ENCODE data around the gene TFDP1. TPM values are rescaled to one million over a fixed set of nuclear protein-coding genes. Genes with fewer than 3 reads are reported as not detected.

Gene TFDP1
- total and polyA plus RNA-seq, 10 donors = 21.7 to 91.7 (median 51.7) TPM

DNA sequence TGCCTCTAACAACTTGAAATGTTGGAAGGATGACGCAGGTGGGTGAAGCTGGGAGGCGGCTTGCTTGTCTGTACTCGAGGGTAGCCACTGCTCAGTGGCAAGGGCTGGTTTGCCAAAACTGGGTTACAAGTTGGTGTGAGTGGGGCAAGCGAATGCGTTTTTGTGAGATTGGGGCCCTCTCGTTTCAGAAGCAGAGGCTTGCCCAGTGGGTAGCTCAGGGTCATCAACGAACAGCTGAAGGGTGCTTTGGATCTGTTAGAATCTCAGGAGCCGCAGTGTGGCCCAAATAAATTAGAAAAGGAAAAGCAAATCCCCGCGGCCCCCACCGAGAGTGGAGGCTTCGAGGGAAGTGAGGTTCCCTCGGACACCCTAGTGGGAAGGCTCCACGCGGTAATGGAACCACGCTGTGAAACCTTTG lies 66.2 kb downstream of the TFDP1 start:
- no peak overlapping the region for H3K4me3 ChIP-seq
- no peaks in the 10 kb centered on the region for H3K9me3 ChIP-seq
- intact Hi-C loops (cut with DNase I; ENCODE audit: low total_unique reads) = no loop called here
- no peaks in the 10 kb centered on the region for H3K27me3 ChIP-seq (replicated peaks in 1 of 7)
- DNase-seq = peak; percentile 18
- TF ChIP-seq POLR2A (IDR thresholded peaks at IDR 0.05) = no peak
- TF ChIP-seq, protein P1, sequence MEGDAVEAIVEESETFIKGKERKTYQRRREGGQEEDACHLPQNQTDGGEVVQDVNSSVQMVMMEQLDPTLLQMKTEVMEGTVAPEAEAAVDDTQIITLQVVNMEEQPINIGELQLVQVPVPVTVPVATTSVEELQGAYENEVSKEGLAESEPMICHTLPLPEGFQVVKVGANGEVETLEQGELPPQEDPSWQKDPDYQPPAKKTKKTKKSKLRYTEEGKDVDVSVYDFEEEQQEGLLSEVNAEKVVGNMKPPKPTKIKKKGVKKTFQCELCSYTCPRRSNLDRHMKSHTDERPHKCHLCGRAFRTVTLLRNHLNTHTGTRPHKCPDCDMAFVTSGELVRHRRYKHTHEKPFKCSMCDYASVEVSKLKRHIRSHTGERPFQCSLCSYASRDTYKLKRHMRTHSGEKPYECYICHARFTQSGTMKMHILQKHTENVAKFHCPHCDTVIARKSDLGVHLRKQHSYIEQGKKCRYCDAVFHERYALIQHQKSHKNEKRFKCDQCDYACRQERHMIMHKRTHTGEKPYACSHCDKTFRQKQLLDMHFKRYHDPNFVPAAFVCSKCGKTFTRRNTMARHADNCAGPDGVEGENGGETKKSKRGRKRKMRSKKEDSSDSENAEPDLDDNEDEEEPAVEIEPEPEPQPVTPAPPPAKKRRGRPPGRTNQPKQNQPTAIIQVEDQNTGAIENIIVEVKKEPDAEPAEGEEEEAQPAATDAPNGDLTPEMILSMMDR (IDR thresholded peaks at IDR 0.05 in 8 of 11, conservative IDR thresholded peaks at IDR 0.05 in 3 of 11) = no peak
- TF ChIP-seq POLR2AphosphoS5 (IDR thresholded peaks at IDR 0.05) = no peak
- 91 to 95% (median 94%) methylated on average over 16 of the region's 16 CpGs for WGBS, 5 donors
- H3K36me3 ChIP-seq = no peaks in the 10 kb centered on the region
- H3K27ac ChIP-seq = no peak overlapping the region
- H3K4me1 ChIP-seq = peaks cover 4 to 50% (median 21%) of the 10 kb centered on the region in 6 donors

DNA sequence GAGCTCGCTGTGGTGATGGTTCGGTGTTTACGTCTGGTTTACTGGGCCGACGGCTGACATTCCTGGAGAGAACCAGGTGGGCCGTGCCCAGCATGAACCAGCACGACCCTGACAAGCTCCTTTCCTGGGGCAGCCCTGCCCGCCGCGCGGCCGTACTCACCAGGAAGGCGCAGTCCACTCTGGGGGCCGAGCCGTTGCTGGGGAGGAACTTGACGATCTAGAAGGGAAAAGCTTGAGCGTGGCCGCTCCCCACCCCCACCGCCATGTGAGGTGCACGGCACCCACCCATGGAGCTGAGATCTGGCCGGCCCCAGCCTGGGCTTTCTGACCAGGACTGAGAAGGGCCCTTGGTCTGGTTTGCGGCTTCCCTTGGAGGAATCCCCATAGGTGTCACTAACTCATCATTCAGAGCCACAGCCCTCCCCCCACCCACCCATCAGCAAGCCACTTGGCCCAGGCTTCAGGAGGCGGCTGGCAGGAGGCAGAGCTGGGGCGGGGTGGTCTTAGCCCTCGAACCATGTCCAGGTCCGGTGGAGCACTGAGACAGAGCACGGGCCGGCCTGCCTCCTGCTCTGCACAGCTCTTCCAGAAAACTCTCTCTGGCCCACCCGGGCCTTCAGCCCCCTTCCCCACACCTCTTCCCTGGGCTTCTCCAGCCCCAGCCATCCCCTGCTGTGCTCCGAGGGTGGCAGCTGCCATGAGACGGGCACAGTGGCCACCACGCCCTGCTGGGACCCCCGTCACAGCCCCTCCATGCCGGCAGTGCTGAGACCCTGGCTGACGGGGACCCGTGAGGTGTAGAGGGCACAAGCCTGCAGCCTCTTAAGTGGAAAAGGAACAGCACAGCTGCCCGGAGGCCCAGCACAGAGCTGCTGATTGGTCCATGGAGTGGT lies 67.2 kb downstream of the TFDP1 start:
- Histone ChIP-seq H3K27me3 (replicated peaks in 1 of 7) (no peaks in the 10 kb centered on the region), H3K4me3 (no peak overlapping the region), H3K27ac (no peak overlapping the region), H3K4me1 (peaks cover 4 to 40% (median 16%) of the 10 kb centered on the region in 6 donors), H3K9me3 (no peaks in the 10 kb centered on the region), H3K36me3 (no peaks in the 10 kb centered on the region)
- WGBS, 5 donors = 93 to 96% (median 95%) methylated on average over 27 to 37 of the region's 37 CpGs
- TF ChIP-seq POLR2AphosphoS5 (IDR thresholded peaks at IDR 0.05) (no peak), POLR2A (IDR thresholded peaks at IDR 0.05) (no peak)
- TF ChIP-seq, protein P1 (IDR thresholded peaks at IDR 0.05 in 8 of 11, conservative IDR thresholded peaks at IDR 0.05 in 3 of 11) = no peak
- peak; percentile 70 for DNase-seq
- intact Hi-C loops (cut with DNase I; ENCODE audit: low total_unique reads) = no loop called here

DNA sequence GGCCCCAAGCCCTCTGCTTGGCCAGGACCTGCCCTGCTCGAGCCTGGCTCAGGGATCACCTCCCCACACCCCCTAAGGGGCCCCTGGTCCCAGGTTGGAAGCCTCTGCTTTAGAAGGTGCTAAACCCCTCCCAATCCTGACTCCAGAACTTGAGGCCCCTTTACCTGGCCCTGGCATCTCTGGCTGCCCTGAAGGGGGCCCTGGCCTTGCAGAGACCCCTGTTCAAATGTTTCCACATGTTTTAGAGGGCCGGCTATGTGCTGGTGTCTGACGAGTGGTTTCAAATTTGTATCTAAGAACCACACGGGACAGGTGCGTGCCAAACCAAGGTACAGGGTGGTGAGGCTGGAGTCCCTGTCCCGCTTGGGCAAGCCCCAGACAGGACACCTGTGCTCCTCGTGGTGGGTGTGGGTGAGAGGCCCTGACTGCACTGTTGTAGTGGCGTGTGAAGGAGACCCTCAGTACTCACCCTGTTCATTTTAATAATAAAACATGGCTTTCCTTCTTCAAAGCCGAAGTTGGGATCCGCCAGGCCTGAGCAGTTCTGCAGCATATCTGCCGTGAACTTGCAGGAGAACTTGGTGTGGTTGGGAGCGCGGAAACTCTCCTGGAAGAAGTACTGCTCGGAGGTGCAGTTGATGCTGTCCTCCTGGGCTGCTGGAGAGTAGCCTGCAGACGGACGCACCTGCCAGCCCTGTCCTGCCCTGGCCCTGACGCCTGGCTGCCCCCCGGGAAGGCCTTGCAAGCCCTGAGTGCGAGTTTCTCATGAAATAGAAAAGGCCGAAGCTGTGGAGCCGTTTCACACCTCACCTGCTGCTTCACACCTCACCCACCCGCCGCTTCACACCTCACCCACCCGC lies 68.1 kb downstream of the TFDP1 start:
- intact Hi-C loops (cut with DNase I; ENCODE audit: low total_unique reads) = no loop called here
- 85 to 91% (median 86%) methylated on average over 24 of the region's 24 CpGs for WGBS, 5 donors
- peak; percentile 64 for DNase-seq

More for the DNA sequence above, 68.1 kb downstream of the TFDP1 start:
- Histone ChIP-seq H3K27ac (no peak overlapping the region), H3K4me3 (no peak overlapping the region), H3K36me3 (no peaks in the 10 kb centered on the region), H3K9me3 (no peaks in the 10 kb centered on the region), H3K4me1 (peaks cover 0 to 31% (median 9%) of the 10 kb centered on the region in 6 donors), H3K27me3 (replicated peaks in 1 of 7) (peaks cover 0 to 6% (median 0%) of the 10 kb centered on the region in 7 donors)
- no peak for TF ChIP-seq POLR2AphosphoS5 (IDR thresholded peaks at IDR 0.05)
- TF ChIP-seq, protein P1 (IDR thresholded peaks at IDR 0.05 in 8 of 11, conservative IDR thresholded peaks at IDR 0.05 in 3 of 11) = no peak
- no peak for TF ChIP-seq POLR2A (IDR thresholded peaks at IDR 0.05)

All from spleen (tissue), 11 donors.